ENCODE results near the gene SLC8A2. TPM values are rescaled to one million over a fixed set of nuclear protein-coding genes. Genes with fewer than 3 reads are reported as not detected.

Gene SLC8A2
- total RNA-seq, 1 donor from 2014 or later = 0.30 TPM

DNA sequence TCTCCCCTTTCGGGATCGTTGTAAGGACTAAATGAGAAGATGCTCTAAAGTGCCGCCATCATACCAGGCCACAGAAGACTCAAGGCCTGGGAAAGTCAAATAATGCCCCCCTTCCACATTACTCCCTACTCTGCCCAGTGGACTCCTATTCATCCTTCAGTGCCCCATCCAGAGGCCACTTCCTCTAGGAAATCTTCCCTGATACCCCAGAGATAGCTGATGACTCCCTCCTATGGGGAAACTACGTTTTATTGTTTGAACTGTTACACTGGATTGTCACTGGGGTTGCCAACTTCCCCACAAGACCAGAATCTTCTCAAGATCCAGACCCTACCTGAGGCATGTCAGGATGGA, 66.5 kb downstream of the SLC8A2 start:
- no peaks in the 10 kb centered on the region for H3K9me3 ChIP-seq (replicated peaks)
- H3K4me3 ChIP-seq = no peak overlapping the region
- H3K27me3 ChIP-seq (ENCODE audit: low read depth) = peaks cover 98% of the 10 kb centered on the region
- no peak overlapping the region for H3K27ac ChIP-seq (replicated peaks)
- no peak for DNase-seq
- no peaks in the 10 kb centered on the region for H3K36me3 ChIP-seq
- intact Hi-C loops (cut with micrococcal nuclease) = no loop called here
- H3K4me1 ChIP-seq = no peaks in the 10 kb centered on the region
- TF ChIP-seq CTCF (IDR thresholded peaks at IDR 0.05; ENCODE audit: borderline replicate concordance) = no peak

GRCh38 chr19:47404334-47405196, 67.1 kb downstream of the SLC8A2 start:
- Histone ChIP-seq H3K27me3 (ENCODE audit: low read depth) (peaks cover 100% of the 10 kb centered on the region), H3K36me3 (no peaks in the 10 kb centered on the region), H3K27ac (replicated peaks) (no peak overlapping the region), H3K4me3 (no peak overlapping the region), H3K9me3 (replicated peaks) (no peaks in the 10 kb centered on the region), H3K4me1 (no peaks in the 10 kb centered on the region)
- TF ChIP-seq CTCF (IDR thresholded peaks at IDR 0.05; ENCODE audit: borderline replicate concordance) = no peak
- DNase-seq = no peak
- intact Hi-C loops (cut with micrococcal nuclease) = no loop called here

GRCh38 chr19:47402504-47402903, 69.2 kb downstream of the SLC8A2 start:
- H3K9me3 ChIP-seq (replicated peaks) = no peaks in the 10 kb centered on the region
- no peak for TF ChIP-seq CTCF (IDR thresholded peaks at IDR 0.05; ENCODE audit: borderline replicate concordance)
- no peaks in the 10 kb centered on the region for H3K4me1 ChIP-seq
- H3K36me3 ChIP-seq = no peaks in the 10 kb centered on the region
- H3K27me3 ChIP-seq (ENCODE audit: low read depth) = peaks cover 90% of the 10 kb centered on the region
- no peak overlapping the region for H3K27ac ChIP-seq (replicated peaks)
- no peak for DNase-seq
- H3K4me3 ChIP-seq = no peak overlapping the region
- intact Hi-C loops (cut with micrococcal nuclease) = no loop called here

GRCh38 chr19:47398707-47399597, 72.7 kb downstream of the SLC8A2 start:
- H3K4me1 ChIP-seq = no peaks in the 10 kb centered on the region
- TF ChIP-seq CTCF (IDR thresholded peaks at IDR 0.05; ENCODE audit: borderline replicate concordance) = no peak
- no peak overlapping the region for H3K4me3 ChIP-seq
- H3K9me3 ChIP-seq (replicated peaks) = no peaks in the 10 kb centered on the region
- peaks cover 75% of the 10 kb centered on the region for H3K27me3 ChIP-seq (ENCODE audit: low read depth)
- H3K27ac ChIP-seq (replicated peaks) = no peak overlapping the region
- no peaks in the 10 kb centered on the region for H3K36me3 ChIP-seq
- no peak for DNase-seq
- intact Hi-C loops (cut with micrococcal nuclease) = loop anchor here (10.0 kb wide), 1 partner anchor 104 kb away; no protein-coding TSS in a partner anchor

DNA sequence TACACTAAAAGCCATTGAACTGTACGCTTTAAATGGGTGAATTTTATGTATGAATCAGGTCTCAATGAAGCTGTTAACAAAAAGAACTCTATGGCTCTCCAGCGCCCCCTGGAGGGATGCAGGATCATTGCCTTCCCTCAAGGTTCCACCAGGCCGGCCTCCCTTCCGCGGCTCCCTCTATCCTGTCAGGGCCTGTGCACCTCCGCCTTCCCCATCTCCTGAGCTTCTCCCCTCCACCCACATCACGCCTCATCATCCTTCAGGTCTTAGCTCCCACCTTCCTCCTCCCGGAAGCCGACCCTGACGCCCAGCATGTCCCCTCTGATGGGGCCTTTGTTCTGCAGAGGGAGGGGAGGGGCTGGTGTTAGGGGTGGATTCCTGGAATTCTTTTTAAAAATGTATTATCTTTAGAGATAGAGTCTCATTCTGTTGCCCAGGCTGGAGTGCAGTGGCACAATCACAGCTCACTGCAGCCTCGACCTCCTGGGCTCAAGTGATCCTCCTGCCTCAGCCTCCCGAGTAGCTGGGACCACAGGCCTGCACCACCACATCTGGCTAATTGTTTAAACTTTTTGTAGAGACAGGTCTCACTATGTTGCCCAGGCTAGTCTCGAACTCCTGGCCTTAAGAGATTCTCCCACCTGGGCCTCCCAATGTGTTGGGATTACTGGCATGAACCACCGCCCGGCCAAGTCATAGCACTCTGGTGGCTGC, 80.0 kb downstream of the SLC8A2 start:
- TF ChIP-seq CTCF (IDR thresholded peaks at IDR 0.05; ENCODE audit: borderline replicate concordance) = peak; percentile 92
- no peak overlapping the region for H3K4me3 ChIP-seq
- peaks cover 53% of the 10 kb centered on the region for H3K27me3 ChIP-seq (ENCODE audit: low read depth)
- no peak overlapping the region for H3K27ac ChIP-seq (replicated peaks)
- intact Hi-C loops (cut with micrococcal nuclease) = loop anchor here (10.0 kb wide), 1 partner anchor 97 kb away; no protein-coding TSS in a partner anchor
- no peaks in the 10 kb centered on the region for H3K36me3 ChIP-seq
- DNase-seq = peak; percentile 71
- H3K4me1 ChIP-seq = no peaks in the 10 kb centered on the region
- no peaks in the 10 kb centered on the region for H3K9me3 ChIP-seq (replicated peaks)
